K562 (cell line): ENCODE results near the gene MTMR6.

Experiments
- KDM1A ChIP-seq, 2 experiments: fragments of 450-650 bp; IDR thresholded peaks; 2 replicates each; pipeline ENCODE4 v1.6.1; 2016; ENCODE audit warnings: mild to moderate bottlenecking in 2 of 2
- POLR2A ChIP-seq: fragments of 450-650 bp; conservative IDR thresholded peaks from 2 replicates; pipeline ENCODE4 v1.6.1; 2016
- POLR2AphosphoS5 ChIP-seq: IDR thresholded peaks from 2 replicates; pipeline ENCODE4 v1.6.1; 2011; ENCODE audit warnings: mild to moderate bottlenecking, low read depth, low read length, moderate library complexity; ENCODE audit not compliant: control insufficient read depth, insufficient read depth
- POLR3G ChIP-seq: IDR thresholded peaks from 2 replicates; pipeline ENCODE4 v1.6.1; 2011; ENCODE audit not compliant: insufficient read length, insufficient replicate concordance; ENCODE audit errors: extremely low read depth
- RFX5 ChIP-seq: IDR thresholded peaks from 2 replicates; pipeline ENCODE4 v1.6.1; 2011; ENCODE audit warnings: low read depth, mild to moderate bottlenecking, improper control_type of control experiment, low read length
- TCF7L2 ChIP-seq: fragments of 150-350 bp; IDR thresholded peaks from 2 replicates; pipeline ENCODE4 v1.6.1; 2016; ENCODE audit warnings: low read depth, mild to moderate bottlenecking, low read length, moderate library complexity
- ZBTB49 ChIP-seq: sonication (generic); formaldehyde crosslinking; IDR thresholded peaks from 2 replicates; pipeline ENCODE4 v1.8.0; 2022; ENCODE audit warnings: missing genetic modification reagents, mild to moderate bottlenecking, borderline replicate concordance
- TF ChIP-seq, protein P1 (sequence below), 3 experiments: IDR thresholded peaks in 2 of 3; conservative IDR thresholded peaks in 1 of 3; 2 replicates each; pipeline ENCODE4 v1.5.1; 2011 to 2012; ENCODE audit warnings: low read length in 3 of 3, mild to moderate bottlenecking in 3 of 3, control low read depth in 2 of 3, improper control_type of control experiment in 1 of 3, inconsistent platforms in 1 of 3, low read depth in 1 of 3, mixed read lengths in 1 of 3, moderate library complexity in 1 of 3; ENCODE audit not compliant: insufficient read depth in 2 of 3
- TF ChIP-seq, protein P2 (sequence below), 2 experiments: fragments of 450-650 bp in 1 of 2; IDR thresholded peaks; 2 replicates each; pipeline ENCODE4 v1.6.1; 2011 to 2017; ENCODE audit warnings: low read depth in 2 of 2, antibody characterized with exemption in 1 of 2, borderline replicate concordance in 1 of 2, low read length in 1 of 2, mild to moderate bottlenecking in 1 of 2, mixed read lengths in 1 of 2; ENCODE audit not compliant: control insufficient read depth in 1 of 2

- no peak for TF ChIP-seq RFX5
- TF ChIP-seq ZBTB49 (CRISPR knock-in tag) = no peak
- TF ChIP-seq, protein P1, sequence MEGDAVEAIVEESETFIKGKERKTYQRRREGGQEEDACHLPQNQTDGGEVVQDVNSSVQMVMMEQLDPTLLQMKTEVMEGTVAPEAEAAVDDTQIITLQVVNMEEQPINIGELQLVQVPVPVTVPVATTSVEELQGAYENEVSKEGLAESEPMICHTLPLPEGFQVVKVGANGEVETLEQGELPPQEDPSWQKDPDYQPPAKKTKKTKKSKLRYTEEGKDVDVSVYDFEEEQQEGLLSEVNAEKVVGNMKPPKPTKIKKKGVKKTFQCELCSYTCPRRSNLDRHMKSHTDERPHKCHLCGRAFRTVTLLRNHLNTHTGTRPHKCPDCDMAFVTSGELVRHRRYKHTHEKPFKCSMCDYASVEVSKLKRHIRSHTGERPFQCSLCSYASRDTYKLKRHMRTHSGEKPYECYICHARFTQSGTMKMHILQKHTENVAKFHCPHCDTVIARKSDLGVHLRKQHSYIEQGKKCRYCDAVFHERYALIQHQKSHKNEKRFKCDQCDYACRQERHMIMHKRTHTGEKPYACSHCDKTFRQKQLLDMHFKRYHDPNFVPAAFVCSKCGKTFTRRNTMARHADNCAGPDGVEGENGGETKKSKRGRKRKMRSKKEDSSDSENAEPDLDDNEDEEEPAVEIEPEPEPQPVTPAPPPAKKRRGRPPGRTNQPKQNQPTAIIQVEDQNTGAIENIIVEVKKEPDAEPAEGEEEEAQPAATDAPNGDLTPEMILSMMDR (IDR thresholded peaks at IDR 0.05 in 2 of 3, conservative IDR thresholded peaks at IDR 0.05 in 1 of 3; ENCODE audit: insufficient read depth in 2 of 3, low read depth in 1 of 3, low read length in 3 of 3) = no peak
- TF ChIP-seq KDM1A (IDR thresholded peaks at IDR 0.05) = no peak
- TF ChIP-seq POLR2A = no peak
- TF ChIP-seq TCF7L2 = no peak
- no peak for TF ChIP-seq POLR3G
- TF ChIP-seq, protein P2, sequence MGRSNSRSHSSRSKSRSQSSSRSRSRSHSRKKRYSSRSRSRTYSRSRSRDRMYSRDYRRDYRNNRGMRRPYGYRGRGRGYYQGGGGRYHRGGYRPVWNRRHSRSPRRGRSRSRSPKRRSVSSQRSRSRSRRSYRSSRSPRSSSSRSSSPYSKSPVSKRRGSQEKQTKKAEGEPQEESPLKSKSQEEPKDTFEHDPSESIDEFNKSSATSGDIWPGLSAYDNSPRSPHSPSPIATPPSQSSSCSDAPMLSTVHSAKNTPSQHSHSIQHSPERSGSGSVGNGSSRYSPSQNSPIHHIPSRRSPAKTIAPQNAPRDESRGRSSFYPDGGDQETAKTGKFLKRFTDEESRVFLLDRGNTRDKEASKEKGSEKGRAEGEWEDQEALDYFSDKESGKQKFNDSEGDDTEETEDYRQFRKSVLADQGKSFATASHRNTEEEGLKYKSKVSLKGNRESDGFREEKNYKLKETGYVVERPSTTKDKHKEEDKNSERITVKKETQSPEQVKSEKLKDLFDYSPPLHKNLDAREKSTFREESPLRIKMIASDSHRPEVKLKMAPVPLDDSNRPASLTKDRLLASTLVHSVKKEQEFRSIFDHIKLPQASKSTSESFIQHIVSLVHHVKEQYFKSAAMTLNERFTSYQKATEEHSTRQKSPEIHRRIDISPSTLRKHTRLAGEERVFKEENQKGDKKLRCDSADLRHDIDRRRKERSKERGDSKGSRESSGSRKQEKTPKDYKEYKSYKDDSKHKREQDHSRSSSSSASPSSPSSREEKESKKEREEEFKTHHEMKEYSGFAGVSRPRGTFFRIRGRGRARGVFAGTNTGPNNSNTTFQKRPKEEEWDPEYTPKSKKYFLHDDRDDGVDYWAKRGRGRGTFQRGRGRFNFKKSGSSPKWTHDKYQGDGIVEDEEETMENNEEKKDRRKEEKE (IDR thresholded peaks at IDR 0.05; ENCODE audit: borderline replicate concordance in 1 of 2, control insufficient read depth in 1 of 2, low read depth in 2 of 2, low read length in 1 of 2) = no peak
- no peak for TF ChIP-seq POLR2AphosphoS5
Measured at GRCh38 chr13:25253702-25254101, 33.6 kb downstream of the MTMR6 start.
